HG03558 (cell line): Measurements from ENCODE around the gene RGS1.
A peak's percentile ranks its signal among the peaks of the same experiment; 100 is the strongest.

ENCODE experiments used
- ATAC-seq: cut with Tn5 transposase; IDR thresholded peaks from one replicate; pipeline ENCODE4 v1.9.1; 2021; ENCODE audit warnings: moderate number of reproducible peaks; ENCODE audit not compliant: unreplicated experiment; ENCODE audit errors: extremely low read depth

The RGS1 gene

GRCh38 chr1:192579010-192579738 lies 3.6 kb downstream of the RGS1 start:
- no peak for ATAC-seq

DNA sequence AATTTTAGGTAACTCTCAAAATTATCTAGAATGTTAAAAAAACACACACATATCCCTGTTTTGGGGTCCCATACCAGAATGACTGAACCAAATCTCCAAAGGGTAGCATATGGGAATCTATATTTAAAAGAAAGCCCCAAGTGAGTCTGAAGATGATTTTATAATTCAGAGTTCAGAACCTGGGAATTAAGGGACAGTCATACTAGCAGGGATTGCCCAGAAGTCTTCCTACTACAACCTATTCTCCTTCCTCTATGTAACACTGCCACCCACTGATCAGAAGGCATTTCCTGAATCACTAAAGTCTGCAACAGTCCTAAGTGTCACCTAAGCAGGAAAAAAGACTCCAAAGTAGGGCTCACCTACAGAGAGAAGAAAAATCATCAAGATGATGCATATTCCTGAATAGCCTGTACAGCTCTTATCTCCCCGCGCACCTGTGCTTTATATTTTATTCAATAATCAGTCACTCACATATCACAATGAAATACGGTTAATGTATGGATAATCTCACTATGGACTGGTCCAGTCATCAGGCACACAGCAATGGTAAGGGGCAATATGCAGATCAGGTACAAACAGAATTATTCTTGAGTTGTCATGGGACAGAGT lies 4.9 kb downstream of the RGS1 start:
- ATAC-seq = no peak

DNA sequence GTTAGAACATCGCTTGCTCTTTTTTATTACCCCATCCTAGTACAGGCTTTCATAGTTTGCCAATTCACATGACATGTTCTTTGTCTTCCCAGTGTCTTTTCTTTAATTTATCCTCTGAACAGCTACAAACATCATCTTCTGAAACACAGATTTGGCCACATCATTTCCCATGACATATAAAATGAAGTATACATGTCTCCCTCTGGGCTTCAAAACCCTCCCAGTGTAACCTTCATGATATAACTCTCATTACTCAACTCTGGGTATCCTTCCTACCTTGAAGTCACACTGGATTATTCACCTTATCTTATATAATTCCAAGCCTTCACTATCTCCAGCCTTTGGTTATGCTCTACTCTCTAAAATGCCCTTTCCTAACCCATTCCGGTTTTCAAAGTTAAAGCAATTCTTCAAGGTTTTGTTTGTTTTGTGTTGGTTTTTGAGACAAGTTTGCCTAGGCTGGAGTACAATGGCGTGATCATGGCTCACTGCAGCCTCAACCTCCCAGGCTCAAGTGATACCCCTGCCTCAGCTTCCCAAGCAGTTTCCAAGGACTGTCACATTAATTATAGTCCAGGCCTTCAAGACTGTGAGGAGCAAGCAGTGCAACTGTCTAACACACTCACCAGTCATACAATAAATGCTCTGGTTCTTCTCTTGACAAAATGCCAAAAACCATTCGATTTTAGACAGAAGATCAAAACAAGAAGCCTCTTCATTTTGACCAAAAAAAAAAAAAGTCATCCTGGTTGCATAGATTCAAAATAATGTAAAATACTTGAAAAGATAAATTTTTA lies 5.8 kb downstream of the RGS1 start:
- no peak for ATAC-seq

GRCh38 chr1:192584866-192585265 lies 9.3 kb downstream of the RGS1 start:
- no peak for ATAC-seq

DNA sequence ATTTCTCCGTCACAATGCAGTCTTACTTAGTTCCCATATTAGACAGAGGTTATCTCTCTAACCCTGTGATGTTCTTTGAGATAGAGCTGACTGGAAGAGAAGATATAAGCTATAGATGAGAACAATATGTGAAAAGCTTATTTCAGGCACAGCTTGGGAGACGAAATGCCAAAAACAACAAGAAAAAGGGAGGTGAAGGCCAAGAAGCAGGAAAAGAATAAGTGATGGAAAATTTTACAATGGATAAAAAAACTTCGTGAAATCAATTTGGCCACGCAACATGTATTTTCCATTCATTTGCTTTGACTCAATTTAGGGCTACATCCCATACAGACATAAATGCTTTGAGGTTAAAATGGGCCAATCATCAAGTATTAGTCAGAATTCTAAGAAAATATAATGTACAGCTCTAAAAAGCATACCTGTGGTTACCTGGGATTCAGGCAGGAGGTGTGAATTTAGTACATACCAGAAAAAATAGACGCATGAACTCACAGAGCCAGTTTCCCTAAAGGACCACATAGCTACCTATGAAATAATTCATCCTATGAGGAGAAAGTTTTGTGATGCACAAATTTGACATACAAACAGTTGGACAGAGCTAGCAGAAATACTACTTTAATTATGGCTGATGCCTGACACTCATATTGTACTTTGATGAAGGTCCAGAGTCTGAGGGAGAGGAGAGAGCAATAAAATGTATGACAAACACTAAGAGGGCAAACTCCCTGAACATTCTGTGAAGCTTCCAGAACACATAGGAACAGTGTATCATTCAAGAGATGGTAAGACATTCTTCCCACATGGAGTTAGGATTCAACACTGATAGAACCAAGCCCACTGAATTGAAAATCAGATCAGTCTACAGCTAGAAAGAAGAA lies 12.1 kb downstream of the RGS1 start:
- no peak for ATAC-seq

- no peak for ATAC-seq
Measured at GRCh38 chr1:192588546-192588945, 13.0 kb downstream of the RGS1 start.

DNA sequence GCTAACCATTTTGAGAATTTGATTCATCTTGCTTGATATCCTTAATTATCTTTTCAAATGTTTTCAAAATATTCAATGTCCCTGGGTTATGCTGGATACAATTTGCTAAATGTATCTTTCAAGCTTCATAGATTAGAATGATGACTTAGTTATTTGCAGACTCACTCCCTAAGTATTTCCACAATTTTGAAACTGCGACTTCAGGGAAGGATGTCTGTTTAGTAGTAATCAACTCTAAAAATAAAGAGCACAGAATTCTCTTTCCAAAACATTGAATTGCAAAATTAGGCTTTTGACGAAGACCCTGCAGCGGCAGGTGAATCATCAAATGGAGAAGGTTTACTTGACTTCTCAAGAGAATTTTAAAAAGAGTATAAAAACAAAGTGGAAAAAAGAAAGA lies 14.2 kb downstream of the RGS1 start:
- ATAC-seq = no peak

- ATAC-seq = no peak
Measured at GRCh38 chr1:192592517-192592916, 16.9 kb downstream of the RGS1 start.

GRCh38 chr1:192592981-192593708 lies 17.6 kb downstream of the RGS1 start:
- ATAC-seq = no peak

DNA sequence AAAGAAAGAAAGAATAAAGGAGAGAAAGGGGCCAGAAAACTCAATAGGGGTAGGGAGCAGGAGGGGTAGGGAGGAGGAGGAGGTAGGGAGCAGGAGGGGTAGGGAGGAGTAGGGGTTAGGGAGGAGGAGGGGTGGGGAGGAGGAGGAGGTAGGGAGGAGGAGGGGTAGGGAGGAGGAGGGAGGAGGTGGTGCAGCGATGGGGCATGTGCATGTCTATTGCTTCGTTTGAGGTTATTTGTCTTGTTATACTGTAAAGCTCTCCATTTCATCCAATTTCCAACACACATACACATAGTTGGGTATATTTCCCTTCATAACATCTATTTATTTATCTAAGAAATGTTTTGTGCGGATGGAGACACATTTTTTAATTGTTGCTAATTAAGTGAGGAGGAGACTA lies 19.7 kb downstream of the RGS1 start:
- no peak for ATAC-seq

- ATAC-seq = no peak
Measured at GRCh38 chr1:192598589-192598988, 23.0 kb downstream of the RGS1 start.

DNA sequence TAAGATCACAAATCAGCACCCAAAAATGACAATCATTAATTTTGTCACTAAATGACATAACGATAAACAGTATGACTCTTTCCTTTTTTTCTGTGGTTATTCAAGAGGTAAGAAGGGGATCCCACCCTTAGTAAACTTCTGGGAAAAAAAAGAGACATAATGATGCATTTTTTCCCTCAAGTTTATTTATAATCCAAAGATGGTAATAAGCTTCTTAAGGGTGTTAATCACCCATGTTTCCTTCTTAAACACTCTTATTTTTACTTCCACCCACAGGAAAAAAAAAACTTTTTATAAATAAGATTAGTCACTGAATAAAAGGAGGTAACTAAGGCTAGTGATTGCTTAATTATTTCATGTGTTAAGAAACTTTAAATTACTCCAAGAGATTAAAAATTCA lies 24.7 kb downstream of the RGS1 start:
- ATAC-seq = no peak

DNA sequence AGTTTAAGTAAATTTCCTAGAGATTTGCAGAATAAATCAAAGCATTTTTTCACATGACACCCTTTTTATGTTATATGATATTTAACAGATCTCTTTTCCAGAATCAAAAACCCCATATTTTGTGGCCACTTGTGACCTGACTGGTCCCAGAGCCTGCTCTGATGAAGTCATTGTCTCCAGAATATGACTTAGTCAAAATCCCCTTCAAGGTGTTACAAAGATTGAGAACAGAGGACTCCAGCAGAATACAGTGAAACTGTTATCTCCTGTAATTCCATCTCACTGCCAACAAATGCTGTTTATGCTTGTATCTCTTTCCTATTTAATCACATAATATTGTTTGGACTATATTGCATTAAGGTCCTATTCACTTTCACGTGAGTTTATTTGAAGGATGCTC lies 25.6 kb downstream of the RGS1 start:
- ATAC-seq = peak; percentile 29

GRCh38 chr1:192601567-192601966 lies 26.0 kb downstream of the RGS1 start:
- ATAC-seq = no peak

- no peak for ATAC-seq
Measured at GRCh38 chr1:192602757-192603156, 27.2 kb downstream of the RGS1 start.

DNA sequence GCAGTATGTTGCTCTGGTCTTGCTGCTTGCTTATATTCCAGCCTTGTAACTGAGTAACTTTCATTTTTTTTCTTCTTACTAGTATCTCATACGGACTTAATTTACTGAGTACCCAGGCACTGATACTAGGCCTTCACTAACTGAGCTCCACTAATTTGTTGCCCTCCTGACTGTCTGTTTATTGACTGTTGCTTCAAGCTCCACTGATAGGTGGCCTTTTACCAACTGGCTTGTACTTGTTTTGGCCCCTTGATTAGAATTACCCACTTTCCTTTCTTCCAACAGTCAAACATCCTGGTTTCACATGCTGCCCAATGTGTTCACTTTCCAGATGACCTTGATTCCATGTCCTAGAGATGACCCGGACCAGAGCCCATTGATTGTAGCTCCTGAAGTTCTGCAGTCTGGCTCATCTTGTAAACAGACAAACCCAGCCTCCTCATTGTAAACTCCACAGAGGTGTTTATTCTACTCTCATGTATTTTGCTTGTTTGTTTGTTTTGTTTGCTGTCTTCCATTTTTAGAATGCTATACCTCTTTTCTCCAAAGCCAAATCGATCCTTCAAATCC lies 27.7 kb downstream of the RGS1 start:
- no peak for ATAC-seq

GRCh38 chr1:192604979-192605620 lies 29.5 kb downstream of the RGS1 start:
- peak; percentile 20 for ATAC-seq

- ATAC-seq = no peak
Measured at GRCh38 chr1:192608671-192609070, 33.1 kb downstream of the RGS1 start.
